ENCODE results near the gene TMEM107. TPM values are rescaled to one million over a fixed set of nuclear protein-coding genes. Genes with fewer than 3 reads are reported as not detected.

The TMEM107 gene
- total RNA-seq, 4 donors from 2014 or later = 12.7 to 21.7 (median 15.5) TPM

- H3K9me3 ChIP-seq = no peaks in the 10 kb centered on the region
- no peak for DNase-seq
- intact Hi-C loops (cut with DNase I) = no loop called here
- H3K27ac ChIP-seq = peak overlapping the region in 3 of 4 donors; percentile 10 to 94 (median 53)
- TF ChIP-seq POLR2A (IDR thresholded peaks at IDR 0.05) = no peak
- TF ChIP-seq CTCF (IDR thresholded peaks at IDR 0.05) = no peak
- peaks cover 0 to 86% (median 13%) of the 10 kb centered on the region in 3 donors for H3K4me1 ChIP-seq
- H3K27me3 ChIP-seq = no peaks in the 10 kb centered on the region
- peaks cover 87 to 94% (median 93%) of the 10 kb centered on the region in 3 donors for H3K36me3 ChIP-seq
- 90 to 91% methylated on average over 7 to 19 of the region's 22 CpGs for WGBS, 2 donors
- H3K4me3 ChIP-seq = no peak overlapping the region
Observed at GRCh38 chr17:8143581-8144400, 32.4 kb downstream of the TMEM107 start.

GRCh38 chr17:8142887-8143580 lies 33.1 kb downstream of the TMEM107 start:
- Histone ChIP-seq H3K27ac (peak overlapping the region in 3 of 4 donors; percentile 10 to 94 (median 53)), H3K4me3 (no peak overlapping the region), H3K9me3 (no peaks in the 10 kb centered on the region), H3K4me1 (peaks cover under 1 to 86% (median 17%) of the 10 kb centered on the region in 3 donors), H3K36me3 (peaks cover 80 to 86% (median 85%) of the 10 kb centered on the region in 3 donors), H3K27me3 (no peaks in the 10 kb centered on the region)
- 83 to 91% methylated on average over 4 to 6 of the region's 15 CpGs for WGBS, 2 donors
- TF ChIP-seq CTCF (IDR thresholded peaks at IDR 0.05) (no peak), POLR2A (IDR thresholded peaks at IDR 0.05) (no peak)
- intact Hi-C loops (cut with DNase I) = no loop called here
- no peak for DNase-seq

- TF ChIP-seq POLR2A (IDR thresholded peaks at IDR 0.05) (no peak), CTCF (IDR thresholded peaks at IDR 0.05) (no peak)
- Histone ChIP-seq H3K27ac (peak overlapping the region in 3 of 4 donors; percentile 17 to 94 (median 53)), H3K4me3 (no peak overlapping the region), H3K9me3 (no peaks in the 10 kb centered on the region), H3K27me3 (no peaks in the 10 kb centered on the region), H3K4me1 (peaks cover 7 to 85% (median 23%) of the 10 kb centered on the region in 3 donors), H3K36me3 (peaks cover 72 to 79% (median 78%) of the 10 kb centered on the region in 3 donors)
- no peak for DNase-seq
- WGBS, 2 donors = 62 to 75% methylated on average over 3 to 4 of the region's 23 CpGs
- intact Hi-C loops (cut with DNase I) = no loop called here
Observed at GRCh38 chr17:8142158-8142886, 33.9 kb downstream of the TMEM107 start.

GRCh38 chr17:8141741-8142140 lies 34.4 kb downstream of the TMEM107 start:
- Histone ChIP-seq H3K9me3 (no peaks in the 10 kb centered on the region), H3K27ac (peak overlapping the region in 2 of 4 donors; percentile 17 to 94), H3K4me1 (peaks cover 7 to 80% (median 23%) of the 10 kb centered on the region in 3 donors), H3K36me3 (peaks cover 67 to 73% (median 72%) of the 10 kb centered on the region in 3 donors), H3K27me3 (no peaks in the 10 kb centered on the region), H3K4me3 (no peak overlapping the region)
- DNase-seq = no peak
- intact Hi-C loops (cut with DNase I) = no loop called here
- 75 to 76% methylated on average over 7 to 8 of the region's 11 CpGs for WGBS, 2 donors
- TF ChIP-seq POLR2A (IDR thresholded peaks at IDR 0.05) = no peak
- no peak for TF ChIP-seq CTCF (IDR thresholded peaks at IDR 0.05)

Data from esophagus squamous epithelium (tissue), 5 donors.